ENCODE data around the gene MRPL53. TPM values are rescaled to one million over a fixed set of nuclear protein-coding genes. Genes with fewer than 3 reads are reported as not detected.

The MRPL53 gene
- total RNA-seq, 4 donors from 2014 or later = 15.4 to 40.4 (median 38.8) TPM

DNA sequence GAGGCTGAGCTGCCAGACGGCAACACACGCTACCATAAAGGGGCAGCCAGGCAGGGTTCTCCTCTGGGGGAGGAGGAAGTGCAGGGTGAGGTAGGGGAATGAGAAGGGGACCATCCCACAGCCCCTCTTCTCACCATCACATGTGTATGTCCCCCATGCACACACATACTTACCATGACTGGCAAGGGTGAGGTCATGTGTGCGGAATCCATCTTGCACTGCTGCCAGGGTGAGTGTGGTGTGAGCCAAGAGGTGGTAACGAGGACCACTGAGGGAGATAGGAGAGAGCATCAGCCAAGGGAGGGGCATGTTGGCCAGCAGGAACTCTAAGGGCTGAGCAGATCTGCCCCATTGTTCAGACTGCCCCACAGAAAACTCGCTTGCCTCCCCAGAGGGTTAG, 43.8 kb downstream of the MRPL53 start:
- H3K36me3 ChIP-seq = peaks cover 27 to 79% (median 75%) of the 10 kb centered on the region in 4 donors
- H3K9me3 ChIP-seq = no peaks in the 10 kb centered on the region
- TF ChIP-seq EP300 (IDR thresholded peaks at IDR 0.05) = no peak

DNA sequence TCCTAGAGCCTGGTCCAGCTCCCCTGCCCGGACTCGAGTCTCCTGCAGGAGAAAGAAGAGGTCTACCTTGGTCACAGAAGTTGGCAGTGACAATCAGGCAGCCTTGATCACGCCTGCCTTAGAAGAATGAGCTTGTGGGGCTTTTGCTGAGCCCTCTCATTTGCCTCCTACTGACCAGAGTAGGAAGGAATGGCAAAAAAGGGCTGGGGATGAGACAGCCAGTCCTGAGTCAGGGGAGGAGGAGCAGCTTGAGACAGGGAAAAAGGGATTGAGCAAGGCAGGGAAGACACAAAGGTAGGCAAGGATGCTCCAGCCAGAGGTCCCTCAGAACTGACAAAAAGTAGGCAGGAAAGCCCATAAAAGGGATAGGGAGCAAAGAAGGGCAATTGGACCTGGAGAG, 44.9 kb downstream of the MRPL53 start:
- no peak overlapping the region for H3K27ac ChIP-seq (replicated peaks in 1 of 4)
- H3K36me3 ChIP-seq = peaks cover 27 to 77% (median 74%) of the 10 kb centered on the region in 4 donors
- H3K9me3 ChIP-seq = no peaks in the 10 kb centered on the region
- DNase-seq (ENCODE audit: extremely low spot score) = no peak
- H3K27me3 ChIP-seq = no peaks in the 10 kb centered on the region
- WGBS = 93% methylated on average over 3 of the region's 3 CpGs
- peaks cover 0 to under 1% (median 0%) of the 10 kb centered on the region in 4 donors for H3K4me1 ChIP-seq
- no peak overlapping the region for H3K4me3 ChIP-seq
- TF ChIP-seq POLR2A (IDR thresholded peaks at IDR 0.05; ENCODE audit: low read depth) = no peak
- TF ChIP-seq POLR2AphosphoS5 (IDR thresholded peaks at IDR 0.05) = no peak
- TF ChIP-seq, protein P1, sequence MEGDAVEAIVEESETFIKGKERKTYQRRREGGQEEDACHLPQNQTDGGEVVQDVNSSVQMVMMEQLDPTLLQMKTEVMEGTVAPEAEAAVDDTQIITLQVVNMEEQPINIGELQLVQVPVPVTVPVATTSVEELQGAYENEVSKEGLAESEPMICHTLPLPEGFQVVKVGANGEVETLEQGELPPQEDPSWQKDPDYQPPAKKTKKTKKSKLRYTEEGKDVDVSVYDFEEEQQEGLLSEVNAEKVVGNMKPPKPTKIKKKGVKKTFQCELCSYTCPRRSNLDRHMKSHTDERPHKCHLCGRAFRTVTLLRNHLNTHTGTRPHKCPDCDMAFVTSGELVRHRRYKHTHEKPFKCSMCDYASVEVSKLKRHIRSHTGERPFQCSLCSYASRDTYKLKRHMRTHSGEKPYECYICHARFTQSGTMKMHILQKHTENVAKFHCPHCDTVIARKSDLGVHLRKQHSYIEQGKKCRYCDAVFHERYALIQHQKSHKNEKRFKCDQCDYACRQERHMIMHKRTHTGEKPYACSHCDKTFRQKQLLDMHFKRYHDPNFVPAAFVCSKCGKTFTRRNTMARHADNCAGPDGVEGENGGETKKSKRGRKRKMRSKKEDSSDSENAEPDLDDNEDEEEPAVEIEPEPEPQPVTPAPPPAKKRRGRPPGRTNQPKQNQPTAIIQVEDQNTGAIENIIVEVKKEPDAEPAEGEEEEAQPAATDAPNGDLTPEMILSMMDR (IDR thresholded peaks at IDR 0.05) = no peak
- no peak for TF ChIP-seq EP300 (IDR thresholded peaks at IDR 0.05)
- intact Hi-C loops (cut with DNase I) = no loop called here

More for the DNA sequence above, 43.8 kb downstream of the MRPL53 start:
- Histone ChIP-seq H3K27ac (replicated peaks in 1 of 4) (no peak overlapping the region), H3K4me1 (no peaks in the 10 kb centered on the region), H3K27me3 (no peaks in the 10 kb centered on the region), H3K4me3 (no peak overlapping the region)
- 79% methylated on average over 5 of the region's 5 CpGs for WGBS
- no peak for DNase-seq (ENCODE audit: extremely low spot score)
- intact Hi-C loops (cut with DNase I) = no loop called here

DNA sequence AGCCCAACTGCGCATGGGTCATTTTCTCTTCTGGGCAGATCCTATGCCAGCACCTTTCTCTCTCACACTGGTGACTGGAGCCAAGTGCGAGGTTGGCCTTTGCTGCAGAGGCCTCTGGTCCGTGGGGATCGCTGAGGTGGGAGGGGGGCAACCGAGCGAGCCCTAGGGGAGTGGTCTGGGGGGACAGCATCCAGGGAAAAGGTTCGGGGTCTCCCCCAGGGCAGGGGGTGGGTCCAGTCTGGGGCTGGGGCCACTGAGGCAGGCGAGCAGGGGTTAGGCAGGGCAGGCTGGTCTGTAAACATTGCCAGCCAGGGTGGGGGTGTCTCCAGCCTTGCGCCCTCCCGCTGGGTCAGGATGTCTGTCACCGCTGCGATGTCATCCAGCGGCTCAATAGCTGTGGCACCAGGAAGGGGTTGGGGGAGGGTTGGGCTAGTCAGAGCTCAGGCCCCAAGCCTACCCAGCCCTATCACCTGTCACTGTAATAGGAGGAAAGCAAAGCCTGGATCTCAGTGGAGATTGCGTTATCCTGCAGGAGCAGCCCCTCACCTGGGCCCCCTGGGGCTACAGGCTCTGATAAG, 46.2 kb downstream of the MRPL53 start:
- intact Hi-C loops (cut with DNase I) = no loop called here
- Histone ChIP-seq H3K4me1 (peaks cover 7 to 10% (median 9%) of the 10 kb centered on the region in 4 donors), H3K27ac (replicated peaks in 1 of 4) (no peak overlapping the region), H3K4me3 (no peak overlapping the region), H3K27me3 (no peaks in the 10 kb centered on the region), H3K9me3 (no peaks in the 10 kb centered on the region), H3K36me3 (peaks cover 18 to 64% (median 61%) of the 10 kb centered on the region in 4 donors)
- DNase-seq (ENCODE audit: extremely low spot score) = no peak
- TF ChIP-seq EP300 (IDR thresholded peaks at IDR 0.05) = no peak
- TF ChIP-seq, protein P1 (IDR thresholded peaks at IDR 0.05) = no peak
- no peak for TF ChIP-seq POLR2AphosphoS5 (IDR thresholded peaks at IDR 0.05)
- TF ChIP-seq POLR2A (IDR thresholded peaks at IDR 0.05; ENCODE audit: low read depth) = no peak
- WGBS = 82% methylated on average over 14 of the region's 14 CpGs

DNA sequence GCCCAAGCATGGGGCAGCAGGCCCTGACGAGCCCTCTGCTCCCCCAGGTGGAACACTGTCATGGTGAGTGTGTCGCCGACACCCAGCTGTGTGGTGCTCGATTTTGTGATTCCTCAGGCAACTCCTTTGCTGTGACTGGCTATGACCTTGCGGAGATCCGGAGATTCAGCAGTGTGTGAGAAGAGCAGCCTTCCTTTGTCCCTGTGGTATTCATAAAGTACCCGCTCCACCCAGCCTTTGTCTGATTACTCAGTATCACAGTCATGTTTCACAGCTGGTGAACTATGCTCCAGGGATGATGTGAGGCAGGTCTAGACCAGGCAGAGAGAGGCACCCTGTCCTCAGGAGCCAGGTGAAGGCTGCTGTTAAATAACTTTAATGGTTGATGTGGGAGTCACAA, 47.0 kb downstream of the MRPL53 start:
- peaks cover 13 to 16% (median 15%) of the 10 kb centered on the region in 4 donors for H3K4me1 ChIP-seq
- peaks cover 16 to 56% (median 54%) of the 10 kb centered on the region in 4 donors for H3K36me3 ChIP-seq
- intact Hi-C loops (cut with DNase I) = no loop called here
- TF ChIP-seq POLR2A (IDR thresholded peaks at IDR 0.05; ENCODE audit: low read depth) = no peak
- TF ChIP-seq, protein P1 (IDR thresholded peaks at IDR 0.05) = no peak
- no peak for TF ChIP-seq POLR2AphosphoS5 (IDR thresholded peaks at IDR 0.05)
- TF ChIP-seq EP300 (IDR thresholded peaks at IDR 0.05) = no peak
- no peak for DNase-seq (ENCODE audit: extremely low spot score)
- no CpG with 5 or more reads among the region's 7 CpGs for WGBS
- H3K9me3 ChIP-seq = no peaks in the 10 kb centered on the region
- H3K4me3 ChIP-seq = no peak overlapping the region
- no peaks in the 10 kb centered on the region for H3K27me3 ChIP-seq
- H3K27ac ChIP-seq (replicated peaks in 1 of 4) = no peak overlapping the region

DNA sequence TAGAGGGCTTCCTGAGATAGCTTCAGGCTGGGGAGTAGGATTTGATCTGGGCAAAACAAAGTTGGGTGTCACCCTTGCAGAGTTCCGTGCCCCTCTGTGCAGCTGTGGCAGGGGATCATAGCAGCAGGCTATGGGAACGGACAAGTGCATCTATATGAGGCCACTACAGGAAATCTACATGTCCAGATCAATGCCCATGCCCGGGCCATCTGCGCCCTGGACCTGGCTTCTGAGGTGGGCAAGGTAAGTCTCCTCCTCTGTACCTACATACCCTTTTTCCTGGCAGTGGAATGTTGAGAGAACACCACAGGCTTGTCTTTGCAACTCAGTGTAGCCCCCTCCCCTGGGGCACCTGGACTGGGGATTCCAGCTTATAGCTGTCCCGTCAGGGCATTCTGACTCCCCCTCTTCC, 47.5 kb downstream of the MRPL53 start:
- Histone ChIP-seq H3K36me3 (peaks cover 16 to 51% (median 49%) of the 10 kb centered on the region in 4 donors), H3K4me1 (peaks cover 13 to 16% (median 15%) of the 10 kb centered on the region in 4 donors), H3K27me3 (no peaks in the 10 kb centered on the region), H3K9me3 (no peaks in the 10 kb centered on the region), H3K27ac (replicated peaks in 1 of 4) (no peak overlapping the region), H3K4me3 (no peak overlapping the region)
- WGBS = 46% methylated on average over 3 of the region's 5 CpGs
- intact Hi-C loops (cut with DNase I) = no loop called here
- no peak for DNase-seq (ENCODE audit: extremely low spot score)
- no peak for TF ChIP-seq POLR2A (IDR thresholded peaks at IDR 0.05; ENCODE audit: low read depth)
- TF ChIP-seq POLR2AphosphoS5 (IDR thresholded peaks at IDR 0.05) = no peak
- TF ChIP-seq, protein P1 (IDR thresholded peaks at IDR 0.05) = no peak
- no peak for TF ChIP-seq EP300 (IDR thresholded peaks at IDR 0.05)

Measured in esophagus muscularis mucosa (tissue), 4 donors.